NCI-H748 (cell line): ENCODE data around the gene NR1I3.
"Not testable (repeated sequence)": the region's sequence is repeated elsewhere in the genome, so short reads cannot be mapped to it uniquely, and the experiment has no call there.

ENCODE experiments used
- DNase-seq: peaks from one replicate; lab custom pipeline; 2025; ENCODE audit not compliant: unreplicated experiment; lab: John Stamatoyannopoulos, UW

Gene NR1I3, protein sequence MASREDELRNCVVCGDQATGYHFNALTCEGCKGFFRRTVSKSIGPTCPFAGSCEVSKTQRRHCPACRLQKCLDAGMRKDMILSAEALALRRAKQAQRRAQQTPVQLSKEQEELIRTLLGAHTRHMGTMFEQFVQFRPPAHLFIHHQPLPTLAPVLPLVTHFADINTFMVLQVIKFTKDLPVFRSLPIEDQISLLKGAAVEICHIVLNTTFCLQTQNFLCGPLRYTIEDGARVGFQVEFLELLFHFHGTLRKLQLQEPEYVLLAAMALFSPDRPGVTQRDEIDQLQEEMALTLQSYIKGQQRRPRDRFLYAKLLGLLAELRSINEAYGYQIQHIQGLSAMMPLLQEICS

DNA sequence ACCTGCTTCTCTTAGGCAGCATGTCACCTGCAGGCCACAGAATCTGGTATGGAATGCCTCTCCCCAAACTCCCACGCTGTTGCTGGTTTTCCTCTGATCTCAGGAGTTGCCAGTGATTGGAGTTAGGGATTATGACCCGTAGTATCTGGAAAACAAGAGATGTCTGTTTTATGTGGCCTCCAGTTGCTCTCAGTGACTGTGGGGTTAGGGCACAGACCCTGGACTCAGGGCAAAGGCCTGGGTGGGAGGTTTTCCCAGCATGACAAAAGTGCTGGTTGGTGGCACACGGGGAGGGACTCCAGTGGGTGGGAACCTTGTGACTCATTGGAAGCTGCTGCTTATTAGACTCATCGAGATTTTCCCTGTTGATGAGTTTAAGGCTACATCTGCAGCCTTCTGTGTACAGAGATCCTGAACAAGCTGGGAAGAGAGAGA, at the start of gene NR1I3:
TSS of gene NR1I3 (minus strand) at position 165 of the 435 bp plus-strand sequence. CDS start 1,638 bp downstream, outside the sequence.
- DNase-seq = no peak

DNA sequence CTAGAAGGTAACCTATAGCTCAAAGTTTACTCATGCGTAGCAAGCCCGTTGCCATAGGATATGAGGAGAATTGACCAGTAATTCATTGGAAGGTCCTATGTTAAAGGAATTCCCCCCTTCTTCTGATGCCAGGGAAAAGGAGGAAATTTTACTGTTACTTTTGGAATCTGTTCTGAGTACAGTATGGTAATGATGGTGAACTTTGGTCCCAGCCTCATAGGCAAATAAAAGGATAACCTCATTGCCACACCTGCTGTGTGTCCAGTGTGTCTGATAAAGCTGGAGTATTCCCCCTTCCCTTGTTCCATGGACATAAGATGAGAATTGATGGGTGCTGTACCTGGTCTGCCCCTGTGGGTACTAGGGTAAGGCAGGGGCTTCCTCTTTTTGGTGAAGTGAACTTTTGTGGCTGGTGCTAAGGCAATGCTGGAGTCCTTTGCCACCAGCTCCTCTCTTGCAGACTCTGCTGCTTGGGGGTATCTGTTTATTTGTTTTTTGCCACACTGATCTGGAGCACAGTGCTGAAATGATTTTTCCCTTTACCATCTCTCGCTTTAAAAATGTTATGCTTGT, 49.6 kb upstream of the NR1I3 start:
- no peak for DNase-seq

DNA sequence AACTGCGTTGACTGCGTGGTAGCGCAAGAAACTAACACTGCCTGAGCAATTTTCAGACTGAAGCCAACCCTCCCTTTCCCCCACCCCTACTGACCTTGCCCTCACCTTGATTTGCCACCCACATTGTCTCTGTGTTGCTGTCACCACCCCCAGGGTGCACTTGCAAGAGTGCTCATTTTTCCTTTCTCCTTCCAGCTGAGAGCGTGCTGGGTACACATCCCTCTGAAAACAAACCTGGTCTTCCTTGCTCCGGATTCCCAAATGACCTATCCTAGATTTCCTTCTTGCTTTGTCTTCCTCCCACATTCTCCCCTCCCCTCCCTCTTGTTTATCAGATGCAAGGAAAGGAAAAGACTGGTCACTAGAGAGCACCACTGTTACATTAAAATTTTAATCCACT, 47.5 kb upstream of the NR1I3 start:
- no peak for DNase-seq

DNA sequence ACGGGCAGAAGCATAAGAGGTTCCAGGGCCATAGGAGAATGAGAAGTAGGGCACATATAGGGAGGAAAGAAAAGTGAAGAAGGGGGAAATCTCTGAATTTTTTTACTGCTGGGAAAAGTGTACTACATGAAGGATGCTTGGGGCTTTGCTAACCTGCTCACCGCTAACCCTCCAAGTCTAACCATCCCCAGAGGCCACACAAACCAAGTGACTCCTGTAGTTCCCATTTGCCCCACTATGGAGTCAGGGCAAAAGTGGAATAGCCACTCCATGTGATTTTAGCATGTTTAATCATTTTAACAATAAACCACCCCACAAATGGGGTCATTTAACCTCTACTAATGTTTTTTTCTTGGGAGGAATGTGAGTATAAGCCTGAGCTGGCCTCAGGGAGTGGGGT, 47.1 kb upstream of the NR1I3 start:
- DNase-seq = no peak

DNA sequence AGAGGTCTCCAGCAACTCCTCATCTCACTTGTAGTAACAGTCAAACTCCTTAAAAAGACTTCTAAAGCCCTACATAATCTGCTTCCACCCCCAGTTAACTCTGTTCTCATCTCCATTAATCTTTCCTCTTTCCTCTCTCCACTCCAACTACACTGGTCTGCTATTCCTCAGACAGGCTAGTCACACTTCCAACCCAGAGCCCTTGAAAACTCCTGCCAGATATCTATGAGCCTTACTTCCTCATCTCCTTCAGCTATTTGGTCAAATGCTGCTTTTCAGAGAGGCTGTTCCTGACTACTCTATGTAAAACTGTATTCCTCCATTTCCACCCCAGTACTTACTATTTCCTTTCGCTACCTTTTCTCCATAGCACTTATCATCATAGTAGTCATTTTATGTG, 45.0 kb upstream of the NR1I3 start:
- DNase-seq = no peak

DNA sequence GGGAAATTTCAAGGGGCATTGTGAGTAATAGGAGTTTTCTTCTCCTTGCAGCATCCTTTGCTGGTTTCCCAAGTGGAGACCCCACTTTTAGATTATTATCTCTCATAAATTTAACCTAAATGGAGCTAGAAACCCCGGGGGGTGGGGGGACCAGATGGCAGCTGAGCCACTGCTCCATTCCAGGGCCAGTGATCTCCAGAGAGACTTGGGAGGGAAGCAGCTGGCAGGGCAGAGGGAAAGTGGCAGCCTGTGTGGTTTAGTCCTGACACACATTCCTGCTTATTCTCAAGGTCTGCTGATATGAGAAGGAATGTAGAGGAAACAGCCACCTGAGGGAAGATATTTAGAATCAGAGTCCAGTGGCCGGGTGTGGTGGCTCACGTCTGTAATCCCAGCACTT, 36.9 kb upstream of the NR1I3 start:
- DNase-seq = no peak

DNA sequence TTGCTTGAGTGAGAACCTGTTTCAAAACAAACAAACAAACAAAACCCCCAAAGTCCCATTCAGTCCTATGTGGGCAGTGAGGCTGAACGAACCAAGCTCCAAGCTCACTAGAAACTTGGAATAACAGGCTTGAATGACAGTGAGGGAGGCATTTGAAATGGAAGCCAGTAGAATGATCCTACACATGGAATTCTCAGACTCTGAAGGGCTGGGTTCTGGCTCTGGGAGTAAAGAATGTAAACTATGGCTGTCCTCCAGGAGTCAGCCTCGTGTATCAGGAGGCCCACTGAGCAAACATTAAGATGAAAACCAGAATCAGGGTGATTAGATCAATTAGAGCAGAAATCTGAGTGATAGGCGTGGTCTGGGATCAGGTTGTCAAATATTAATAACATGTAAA, 35.4 kb upstream of the NR1I3 start:
- no peak for DNase-seq

DNA sequence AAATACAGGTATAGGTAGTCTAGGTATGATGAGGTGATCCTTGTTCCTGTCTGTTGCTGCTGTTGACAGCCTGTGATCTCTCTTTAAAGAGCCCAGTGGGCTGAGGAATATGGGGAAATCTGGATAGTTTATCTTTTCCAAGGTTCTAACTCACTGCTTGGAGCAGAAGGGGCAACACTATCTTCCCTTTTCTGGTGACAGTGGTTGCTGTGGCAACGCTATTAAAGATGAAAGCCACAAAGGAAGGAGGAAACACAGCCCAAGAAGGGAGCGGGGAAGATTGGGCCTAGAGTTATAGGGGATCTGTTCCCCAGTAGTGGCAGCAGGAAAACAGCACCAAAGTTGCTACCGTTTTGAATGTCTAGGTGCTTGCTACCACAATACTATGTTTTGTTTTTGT, 29.3 kb upstream of the NR1I3 start:
- no peak for DNase-seq

DNA sequence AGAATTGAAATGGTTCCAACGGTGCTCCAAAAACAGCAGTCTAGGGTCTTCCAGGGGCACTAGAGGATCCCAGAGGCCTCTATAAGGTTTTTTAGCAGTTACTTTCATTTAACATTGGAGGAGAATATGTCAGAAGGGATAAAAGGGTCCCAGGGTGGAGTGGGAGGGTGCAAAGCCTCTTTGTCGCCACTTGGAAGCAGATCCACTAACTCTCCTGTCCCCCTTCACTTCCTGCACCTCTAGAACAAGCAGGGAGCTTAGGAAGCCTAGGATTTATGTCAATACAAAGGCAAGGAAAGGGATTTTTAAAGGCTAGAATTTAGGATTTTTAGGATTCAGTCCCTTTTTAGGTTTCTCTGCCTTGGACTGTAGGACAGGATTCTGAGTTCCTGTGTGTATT, 28.8 kb upstream of the NR1I3 start:
- DNase-seq = no peak

DNA sequence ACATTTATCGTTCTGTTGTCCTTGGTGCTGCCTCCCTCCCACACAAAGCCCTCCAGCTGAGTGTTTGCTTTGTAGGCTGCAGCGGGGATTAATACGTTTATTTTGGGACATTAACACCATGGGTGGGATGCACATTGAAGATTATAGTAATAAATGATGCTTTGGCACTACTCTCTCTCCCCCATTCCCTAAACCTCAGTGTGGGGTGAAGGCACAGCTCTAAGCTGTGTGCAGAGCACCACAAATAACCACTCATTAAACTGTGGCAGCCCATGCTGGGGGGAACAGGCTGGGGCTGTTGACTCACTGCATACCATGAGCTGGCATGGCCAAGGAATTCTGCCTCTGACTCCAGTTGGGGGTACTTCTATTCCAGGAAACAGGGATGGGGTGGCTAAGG, 28.2 kb upstream of the NR1I3 start:
- peak; percentile 54 for DNase-seq

DNA sequence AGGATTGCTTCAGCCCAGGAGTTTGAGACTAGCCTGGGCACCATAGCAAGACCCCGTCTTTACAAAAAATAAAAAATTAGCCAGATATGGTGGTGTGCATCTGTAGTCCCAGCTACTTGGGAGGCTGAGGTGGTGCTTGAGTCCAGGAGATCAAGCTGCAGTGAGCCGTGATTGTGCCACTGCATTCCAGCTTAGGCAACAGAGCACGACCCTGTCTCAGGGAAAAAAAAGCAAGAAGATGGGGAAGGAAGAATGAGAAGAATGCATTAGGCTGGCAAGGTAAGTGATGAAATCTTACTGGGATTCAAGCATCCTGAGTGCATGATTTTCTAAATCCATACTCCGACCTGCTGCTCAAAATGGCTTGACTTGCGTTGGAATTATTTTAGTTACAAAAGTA, 27.3 kb upstream of the NR1I3 start:
- DNase-seq = no peak

DNA sequence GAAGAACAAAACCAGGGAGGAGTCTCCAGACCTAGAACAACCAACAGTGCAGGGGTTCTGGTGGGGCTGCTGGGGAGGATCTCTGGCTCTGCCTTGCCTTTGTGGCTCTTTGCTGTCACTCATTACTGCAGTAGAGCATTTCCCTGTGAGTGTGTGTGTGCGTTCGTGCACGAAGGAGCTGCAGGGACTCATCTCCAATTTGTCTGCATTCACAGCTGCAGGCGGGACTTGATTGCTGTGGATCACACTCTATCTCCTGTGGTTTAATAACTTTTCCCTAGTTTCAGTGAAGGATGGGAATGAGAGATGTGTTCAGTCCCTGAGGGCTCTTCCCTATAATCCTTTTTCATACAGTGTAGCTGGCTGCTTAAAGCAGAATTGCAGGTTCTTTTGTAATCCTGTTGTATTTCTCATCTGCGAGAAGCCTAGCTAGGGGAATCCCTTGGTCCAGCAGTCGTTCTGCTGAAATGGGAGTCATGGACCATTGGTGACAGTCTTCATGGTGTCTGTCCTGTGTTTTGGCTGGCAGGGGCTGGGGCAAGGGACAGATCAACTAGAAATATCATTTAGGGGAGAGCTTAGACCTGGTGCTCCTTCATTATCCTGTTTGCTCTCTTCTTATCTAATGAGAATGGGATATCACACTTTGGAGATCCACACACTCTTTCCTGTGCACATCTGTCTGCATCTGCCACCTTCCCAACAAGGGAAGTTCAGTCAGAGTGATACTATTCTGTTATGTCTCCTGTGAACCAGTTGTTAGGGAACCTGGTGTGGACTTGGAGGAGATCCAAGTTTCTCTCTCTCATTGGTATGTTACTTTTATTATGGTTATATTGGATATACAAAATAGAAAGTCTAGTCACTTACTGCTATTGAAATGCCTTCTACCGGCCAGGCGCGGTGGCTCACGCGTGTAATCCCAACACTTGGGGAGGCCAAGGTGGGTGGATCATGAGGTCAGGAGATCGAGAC, 23.5 kb upstream of the NR1I3 start:
- peak; percentile 9 for DNase-seq

DNA sequence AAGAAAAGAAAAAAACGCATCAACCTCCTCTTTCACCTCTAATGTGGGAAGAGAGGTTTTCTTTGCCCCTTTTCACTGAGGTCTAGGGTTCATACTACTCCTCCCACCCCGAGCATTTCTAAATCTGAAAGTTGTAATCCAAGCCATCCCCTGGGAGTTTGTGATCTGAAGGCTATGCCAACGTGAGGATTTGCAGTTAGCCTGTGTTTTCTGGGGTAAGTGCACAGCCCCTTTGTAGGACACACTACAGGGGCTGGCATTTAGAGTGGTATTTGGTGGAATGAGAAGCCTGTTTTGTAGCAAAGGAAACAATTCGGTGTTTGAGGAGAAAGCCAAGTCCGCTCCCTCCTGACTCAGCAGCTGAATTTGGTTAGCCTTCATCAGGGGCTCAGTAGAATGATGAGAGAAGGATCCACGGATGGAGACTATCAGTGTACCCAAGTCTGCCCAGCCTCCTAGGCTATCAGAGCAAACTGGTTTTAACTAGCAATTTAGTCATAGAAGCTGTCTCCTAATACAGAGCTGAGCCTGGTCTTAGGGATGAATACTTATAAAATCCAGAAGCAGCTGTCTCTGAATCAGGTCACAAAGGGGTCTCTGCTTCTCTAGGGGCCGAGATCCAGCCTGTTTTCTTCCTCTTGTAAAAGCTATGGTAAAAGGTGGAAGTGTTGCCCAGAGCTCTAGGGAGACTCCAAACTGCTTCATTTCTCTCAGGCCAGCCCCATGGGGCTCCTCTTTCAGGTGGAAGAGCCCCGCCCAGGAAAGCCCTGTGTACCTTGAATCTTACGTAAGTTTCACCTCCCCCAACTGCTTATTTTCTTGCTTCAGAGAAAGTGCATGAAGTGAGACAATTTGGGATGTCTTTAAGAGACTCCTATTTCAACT, 22.6 kb upstream of the NR1I3 start:
- peak; percentile 9 for DNase-seq

DNA sequence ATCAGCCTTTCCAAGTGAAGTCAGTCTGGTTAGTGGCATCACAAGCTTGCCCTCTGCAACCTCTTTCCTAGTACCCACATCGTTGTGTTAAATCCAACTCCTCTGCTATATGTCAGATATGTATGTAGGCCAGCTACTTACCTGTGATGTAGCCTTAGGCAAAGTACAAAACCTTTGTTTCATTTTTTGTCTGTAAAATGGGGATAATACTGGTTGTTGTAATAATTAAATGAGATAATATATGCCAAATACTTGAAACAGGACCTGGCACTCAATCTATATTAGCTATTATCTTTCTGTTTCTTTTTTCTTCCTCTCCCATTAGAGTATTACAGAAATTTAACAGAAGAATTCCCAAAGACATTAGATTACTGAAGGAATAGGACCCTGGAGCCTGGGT, 21.8 kb upstream of the NR1I3 start:
- DNase-seq = no peak

DNA sequence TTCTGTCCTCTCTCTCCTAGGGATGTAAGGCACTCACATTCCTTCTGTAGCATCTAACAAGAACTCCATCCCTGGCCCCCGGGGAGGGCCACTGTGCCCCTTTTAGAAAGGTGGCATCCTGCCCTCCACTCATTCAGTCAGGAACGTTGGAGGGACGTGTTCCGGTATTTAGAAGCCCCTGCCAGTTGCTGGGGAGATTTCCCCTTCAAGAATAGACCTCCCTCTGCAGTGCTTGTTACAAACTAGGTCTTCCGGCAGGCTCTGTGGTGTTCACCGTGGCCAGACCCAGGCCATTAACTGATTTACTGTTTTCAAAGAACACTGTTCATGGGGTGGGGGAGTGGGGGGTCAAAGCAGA, 21.3 kb upstream of the NR1I3 start:
- peak; percentile 20 for DNase-seq

DNA sequence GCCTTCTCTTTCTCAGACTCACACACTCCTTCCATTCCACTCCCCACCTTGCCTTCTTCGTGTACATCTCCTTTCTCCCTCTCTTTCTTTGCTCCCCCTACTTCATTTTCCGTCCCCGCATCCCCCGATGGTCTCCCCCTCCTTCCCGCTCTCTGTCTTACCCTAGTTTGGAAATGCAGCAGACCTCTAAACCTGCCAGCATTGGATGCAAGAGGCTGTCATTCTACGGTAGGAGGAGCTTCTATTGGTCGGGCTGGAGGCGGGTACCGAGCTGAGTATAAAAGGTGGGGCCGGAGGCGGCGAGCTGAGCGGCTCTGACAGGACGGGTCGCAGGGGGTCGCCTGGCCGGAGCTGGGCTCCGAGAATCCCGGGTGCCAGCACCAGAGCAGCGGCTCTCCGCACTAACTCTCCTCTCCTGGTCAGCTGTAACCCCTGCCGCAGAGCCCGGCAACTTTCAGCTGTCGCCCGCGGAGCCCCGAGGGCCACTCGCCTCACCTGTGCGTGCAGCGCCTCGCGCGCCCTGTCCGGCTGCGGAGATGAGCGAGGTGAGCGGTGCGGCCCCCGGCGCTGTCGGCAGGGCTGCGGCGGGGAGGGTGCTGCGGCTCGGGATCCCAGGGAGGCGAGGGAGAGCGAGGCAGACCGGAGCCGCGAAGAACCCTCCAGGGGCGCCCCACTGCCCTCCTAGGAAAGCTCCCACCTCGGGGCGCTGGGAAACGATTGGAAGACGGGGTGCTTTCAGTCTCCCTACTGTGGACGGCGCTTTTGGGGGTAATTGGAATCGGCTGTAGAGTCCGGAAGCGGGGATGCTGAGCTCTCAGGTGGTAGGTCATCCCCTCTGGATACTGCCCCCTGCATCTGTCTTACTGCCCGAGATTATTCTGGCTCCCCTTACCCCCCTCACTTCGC, 20.7 kb upstream of the NR1I3 start, which contains the start of gene PCP4L1:
TSS of gene PCP4L1 (plus strand) at position 307 of the 906 bp plus-strand sequence. CDS start at position 537, 230 bp downstream.
- peak; percentile 85 for DNase-seq

DNA sequence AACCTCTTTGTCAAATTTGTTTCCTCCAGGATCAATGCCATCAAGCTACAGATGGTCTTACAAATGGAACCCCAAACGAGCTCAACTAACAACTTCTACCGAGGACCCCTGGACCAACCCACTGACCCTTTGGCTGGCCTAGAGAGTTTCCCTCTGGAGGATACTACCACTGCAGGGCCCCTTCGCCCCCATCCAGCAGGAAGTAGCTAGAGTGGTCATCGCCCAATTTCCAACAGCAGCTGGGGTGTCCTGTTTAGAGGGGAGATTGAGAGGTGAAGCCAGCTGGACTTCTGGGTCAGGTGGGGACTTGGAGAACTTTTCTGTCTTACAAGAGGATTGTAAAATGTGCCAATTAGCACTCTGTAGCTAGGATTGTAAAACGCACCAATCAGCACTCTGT, 19.1 kb upstream of the NR1I3 start:
- peak; percentile 4 for DNase-seq

DNA sequence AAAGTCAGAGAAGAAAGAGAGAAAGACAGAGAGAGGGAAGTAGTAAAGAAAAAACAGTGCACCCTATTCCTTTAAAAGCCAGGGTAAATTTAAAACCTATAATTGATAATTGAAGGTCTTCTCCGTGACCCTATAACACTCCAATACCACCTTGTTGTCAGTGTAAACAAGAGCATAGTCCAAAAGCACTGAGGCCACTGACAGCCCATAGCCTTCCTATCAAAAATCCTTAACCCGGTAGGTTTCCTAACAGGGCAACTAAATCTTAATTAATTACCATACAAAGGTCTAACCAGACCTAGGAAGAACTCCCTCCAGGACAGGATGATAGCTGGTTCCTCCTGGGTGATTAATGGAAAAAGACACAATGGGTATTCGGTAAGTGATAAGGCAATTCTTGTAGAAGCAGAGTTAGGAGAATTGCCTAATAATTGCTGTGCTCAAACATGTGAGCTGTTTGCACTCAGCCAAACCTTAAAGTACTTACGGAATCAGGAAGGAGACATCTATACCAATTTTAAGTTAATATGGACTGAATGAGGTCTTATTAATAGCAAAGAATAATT, 18.0 kb upstream of the NR1I3 start:
- DNase-seq = not testable (repeated sequence)

DNA sequence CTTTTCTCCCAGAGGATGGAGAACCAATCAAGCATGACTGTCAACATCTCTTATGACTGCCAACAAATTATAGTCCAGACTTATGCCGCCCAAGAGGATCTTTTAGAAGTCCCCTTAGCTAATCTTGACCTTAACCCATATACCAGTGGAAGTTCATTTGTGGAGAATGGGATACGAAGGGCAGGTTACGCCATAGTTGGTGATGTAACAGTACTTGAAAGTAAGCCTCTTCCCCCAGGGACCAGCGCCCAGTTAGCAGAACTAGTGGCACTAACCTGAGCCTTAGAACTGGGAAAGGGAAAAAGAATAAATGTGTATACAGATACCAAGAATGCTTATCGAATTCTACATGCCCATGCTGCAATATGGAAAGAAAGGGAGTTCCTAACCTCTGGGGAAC, 17.3 kb upstream of the NR1I3 start:
- not testable (repeated sequence) for DNase-seq
